Measurements from ENCODE around the gene CHD5. TPM values are rescaled to one million over a fixed set of nuclear protein-coding genes. Genes with fewer than 3 reads are reported as not detected.

CHD5 gene
- total RNA-seq, 2 donors from 2014 or later: under 0.01 to 2.1 TPM

DNA sequence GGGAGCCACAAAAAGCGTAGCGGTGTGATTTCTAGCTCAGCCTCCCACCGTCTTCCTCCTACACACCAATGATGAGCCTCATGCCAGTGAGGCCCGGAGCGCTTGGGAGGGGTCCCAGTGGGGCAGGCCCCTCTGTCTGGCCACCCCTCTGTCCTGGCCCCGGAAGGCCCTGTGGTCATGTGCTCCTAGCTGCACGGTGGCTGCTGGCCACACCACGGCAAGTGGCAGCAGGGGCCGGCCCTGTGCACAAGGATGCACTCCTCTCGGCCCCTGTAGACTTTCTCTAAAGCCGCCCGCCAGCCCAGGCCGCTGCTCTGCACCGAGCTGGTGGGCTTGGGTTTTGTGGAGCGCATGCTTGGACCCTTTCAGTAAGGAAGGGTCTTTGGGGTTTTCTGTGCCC is 80.8 kb downstream of the CHD5 start:
- TF ChIP-seq, protein P1, sequence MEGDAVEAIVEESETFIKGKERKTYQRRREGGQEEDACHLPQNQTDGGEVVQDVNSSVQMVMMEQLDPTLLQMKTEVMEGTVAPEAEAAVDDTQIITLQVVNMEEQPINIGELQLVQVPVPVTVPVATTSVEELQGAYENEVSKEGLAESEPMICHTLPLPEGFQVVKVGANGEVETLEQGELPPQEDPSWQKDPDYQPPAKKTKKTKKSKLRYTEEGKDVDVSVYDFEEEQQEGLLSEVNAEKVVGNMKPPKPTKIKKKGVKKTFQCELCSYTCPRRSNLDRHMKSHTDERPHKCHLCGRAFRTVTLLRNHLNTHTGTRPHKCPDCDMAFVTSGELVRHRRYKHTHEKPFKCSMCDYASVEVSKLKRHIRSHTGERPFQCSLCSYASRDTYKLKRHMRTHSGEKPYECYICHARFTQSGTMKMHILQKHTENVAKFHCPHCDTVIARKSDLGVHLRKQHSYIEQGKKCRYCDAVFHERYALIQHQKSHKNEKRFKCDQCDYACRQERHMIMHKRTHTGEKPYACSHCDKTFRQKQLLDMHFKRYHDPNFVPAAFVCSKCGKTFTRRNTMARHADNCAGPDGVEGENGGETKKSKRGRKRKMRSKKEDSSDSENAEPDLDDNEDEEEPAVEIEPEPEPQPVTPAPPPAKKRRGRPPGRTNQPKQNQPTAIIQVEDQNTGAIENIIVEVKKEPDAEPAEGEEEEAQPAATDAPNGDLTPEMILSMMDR (IDR thresholded peaks at IDR 0.05): no peak
- no peak for TF ChIP-seq POLR2A (IDR thresholded peaks at IDR 0.05)
- ATAC-seq: no peak
- WGBS, 2 donors: 77% methylated on average over 15 of the region's 15 CpGs; no CpG with 5 or more reads in 1 of the 2 donors
- H3K9me3 ChIP-seq: no peaks in the 10 kb centered on the region
- peaks cover 0 to 3% of the 10 kb centered on the region in 2 donors for H3K27me3 ChIP-seq
- H3K27ac ChIP-seq: no peak overlapping the region
- H3K4me3 ChIP-seq: no peak overlapping the region
- DNase-seq: no peak
- intact Hi-C loops (cut with DNase I): no loop called here
- no peaks in the 10 kb centered on the region for H3K36me3 ChIP-seq (replicated peaks in 1 of 2; ENCODE audit: insufficient read depth in 1 of 2, low read depth in 2 of 2)
- H3K4me1 ChIP-seq: no peaks in the 10 kb centered on the region

DNA sequence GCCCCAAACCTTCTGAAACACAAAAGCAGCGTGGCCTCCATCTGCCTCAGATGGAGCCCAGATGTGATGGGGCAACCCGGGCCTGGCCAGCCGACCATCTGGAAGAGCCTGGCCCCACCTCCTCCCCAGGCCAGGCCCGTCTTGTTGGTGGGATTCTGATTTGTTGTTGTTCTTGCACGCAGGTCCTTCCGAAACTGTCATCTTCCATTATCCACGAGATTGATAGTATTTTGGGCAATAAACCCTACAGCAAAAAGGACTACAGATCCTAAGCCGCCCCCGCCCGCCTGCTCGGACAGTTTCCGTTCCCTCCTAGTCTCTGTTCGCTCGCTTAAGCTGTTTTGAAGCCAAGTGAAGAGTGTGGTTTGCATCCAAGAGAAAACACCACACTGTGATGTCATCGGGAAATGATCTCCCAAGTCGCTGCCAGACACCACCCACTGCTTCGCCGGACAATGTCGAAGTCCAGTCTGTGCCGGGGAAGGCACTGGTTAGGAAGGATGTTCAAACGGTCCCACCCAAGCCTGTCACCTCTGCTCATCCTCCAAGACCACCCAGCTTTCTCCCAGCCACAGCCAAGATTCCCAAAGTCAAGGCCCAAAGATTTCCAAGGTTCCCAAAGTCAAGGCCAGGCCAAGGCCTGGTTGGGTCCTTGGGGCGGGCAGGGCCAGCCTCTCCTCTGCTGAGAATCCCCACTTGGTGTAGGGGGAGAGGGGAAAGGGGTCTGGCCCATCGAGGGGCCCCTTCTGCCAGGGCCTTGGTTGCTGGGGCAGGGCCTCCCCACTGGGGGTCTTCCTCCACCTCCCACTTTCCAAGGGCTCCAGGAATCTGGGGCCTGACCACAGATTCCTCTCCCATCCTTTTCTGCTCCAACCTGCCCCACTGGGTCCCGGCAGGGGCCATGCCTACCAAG is 81.6 kb downstream of the CHD5 start:
- Histone ChIP-seq H3K36me3 (replicated peaks in 1 of 2; ENCODE audit: insufficient read depth in 1 of 2, low read depth in 2 of 2) (no peaks in the 10 kb centered on the region), H3K27ac (no peak overlapping the region), H3K9me3 (no peaks in the 10 kb centered on the region), H3K4me1 (no peaks in the 10 kb centered on the region), H3K27me3 (peaks cover 0 to 3% of the 10 kb centered on the region in 2 donors), H3K4me3 (no peak overlapping the region)
- peak in 2 of 4 donors; percentile 14 to 24 for DNase-seq
- TF ChIP-seq, protein P1 (IDR thresholded peaks at IDR 0.05): no peak
- TF ChIP-seq POLR2A (IDR thresholded peaks at IDR 0.05): no peak
- intact Hi-C loops (cut with DNase I): no loop called here
- WGBS, 2 donors: 72 to 74% methylated on average over 20 to 24 of the region's 24 CpGs
- peak; percentile 40 for ATAC-seq

DNA sequence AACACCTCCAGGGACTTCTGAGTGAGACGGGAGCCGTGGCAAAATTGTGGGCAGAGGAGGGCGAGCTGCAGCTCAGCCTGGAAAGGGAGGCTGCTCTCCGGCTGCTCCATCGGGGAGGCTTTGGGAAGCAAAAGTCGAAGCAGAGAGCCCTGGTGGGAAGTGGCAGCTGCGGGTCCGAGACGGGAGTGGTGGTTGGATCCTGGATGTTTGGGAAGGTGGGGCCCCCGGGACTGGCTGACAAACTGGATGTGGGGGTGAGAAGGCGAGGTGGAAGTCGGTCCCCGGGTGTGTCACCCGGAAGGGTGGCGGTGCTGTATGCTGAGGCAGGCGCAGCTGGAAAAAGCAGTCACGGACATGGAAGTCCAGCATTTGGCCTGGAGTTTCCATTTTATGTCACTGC is 82.3 kb downstream of the CHD5 start:
- DNase-seq: no peak
- no peak overlapping the region for H3K27ac ChIP-seq
- WGBS, 2 donors: 70 to 76% methylated on average over 17 of the region's 17 CpGs

DNA sequence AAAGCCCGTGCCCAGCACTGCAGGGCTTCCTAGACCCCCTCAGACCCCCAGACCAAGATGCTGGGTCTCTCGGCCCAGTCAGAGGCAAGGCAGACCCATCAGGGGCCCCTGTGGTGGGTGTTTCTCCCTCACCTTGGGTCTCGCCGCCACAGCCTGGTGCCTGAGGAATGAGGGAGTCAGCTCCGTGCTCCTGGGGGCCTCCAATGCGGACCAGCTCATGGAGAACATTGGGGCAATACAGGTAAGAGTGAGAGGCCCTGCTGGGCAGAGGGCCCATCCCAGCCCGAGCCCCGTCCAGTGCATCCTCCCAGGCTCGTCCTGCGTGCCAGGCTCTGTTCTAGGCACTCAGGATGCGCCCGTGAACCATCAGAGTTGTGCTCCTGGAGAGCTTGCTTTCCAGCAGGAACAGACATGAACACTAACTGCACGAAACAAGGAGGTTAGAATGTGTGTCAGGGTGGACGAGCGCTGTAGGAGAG is 83.0 kb downstream of the CHD5 start:
- Histone ChIP-seq H3K27me3 (peaks cover 0 to 3% of the 10 kb centered on the region in 2 donors), H3K36me3 (replicated peaks in 1 of 2; ENCODE audit: insufficient read depth in 1 of 2, low read depth in 2 of 2) (no peaks in the 10 kb centered on the region), H3K4me1 (no peaks in the 10 kb centered on the region), H3K9me3 (no peaks in the 10 kb centered on the region), H3K27ac (no peak overlapping the region), H3K4me3 (no peak overlapping the region)
- WGBS, 2 donors: 75 to 78% methylated on average over 12 to 14 of the region's 15 CpGs
- DNase-seq (no peak), ATAC-seq (no peak)
- intact Hi-C loops (cut with DNase I): no loop called here
- TF ChIP-seq POLR2A (IDR thresholded peaks at IDR 0.05): no peak
- TF ChIP-seq, protein P1 (IDR thresholded peaks at IDR 0.05): no peak

More for the DNA sequence above, 82.3 kb downstream of the CHD5 start:
- ATAC-seq: no peak
- H3K4me1 ChIP-seq: no peaks in the 10 kb centered on the region
- intact Hi-C loops (cut with DNase I): no loop called here
- no peak overlapping the region for H3K4me3 ChIP-seq
- H3K9me3 ChIP-seq: no peaks in the 10 kb centered on the region
- no peaks in the 10 kb centered on the region for H3K36me3 ChIP-seq (replicated peaks in 1 of 2; ENCODE audit: insufficient read depth in 1 of 2, low read depth in 2 of 2)
- TF ChIP-seq POLR2A (IDR thresholded peaks at IDR 0.05): no peak
- TF ChIP-seq, protein P1 (IDR thresholded peaks at IDR 0.05): no peak
- peaks cover 0 to 3% of the 10 kb centered on the region in 2 donors for H3K27me3 ChIP-seq
